Ovary (tissue), 9 donors: ENCODE measurements around the gene ZNF652. TPM values are rescaled to one million over a fixed set of nuclear protein-coding genes. Genes with fewer than 3 reads are reported as not detected.

Experiments
- DNase-seq, 5 donors: peaks; one replicate each; pipeline ENCODE4 v3.0.0-alpha.2; 2019 to 2020
- H3K27ac ChIP-seq, 2 donors: fragments of 200-600 bp; one replicate each; pipeline versions ENCODE4 v1.5.1 to v1.8.0; 2019 to 2022
- H3K27me3 ChIP-seq: fragments of 200-600 bp; one replicate; pipeline ENCODE4 v1.8.0; 2022
- H3K36me3 ChIP-seq: fragments of 200-600 bp; sonication (generic); one replicate; pipeline ENCODE4 v1.5.1; 2019
- H3K4me1 ChIP-seq: one replicate; pipeline ENCODE4 v1.8.1; 2013; ENCODE audit warnings: mild to moderate bottlenecking, moderate library complexity; ENCODE audit not compliant: insufficient read depth
- H3K4me3 ChIP-seq: fragments of 200-600 bp; sonication (generic); one replicate; pipeline ENCODE4 v1.5.1; 2017
- H3K9me3 ChIP-seq, 2 donors: fragments of 200-600 bp in 1 of 2; sonication (generic) in 1 of 2; one replicate each; pipeline versions ENCODE4 v1.5.1 to v1.8.1; 2013 to 2019; ENCODE audit warnings: mild to moderate bottlenecking in 1 of 2, moderate library complexity in 1 of 2
- EP300 ChIP-seq: sonication (generic); formaldehyde crosslinking; IDR thresholded peaks from one replicate; pipeline ENCODE4 v1.6.1; 2017; ENCODE audit warnings: antibody characterized with exemption
- POLR2A ChIP-seq: fragments of 450-650 bp; IDR thresholded peaks from one replicate; pipeline ENCODE4 v1.6.1; 2017; ENCODE audit warnings: antibody characterized with exemption, mild to moderate bottlenecking, moderate library complexity
- WGBS, 3 donors: extraction: QIAGEN DNeasy Blood & Tissue Kit in 1 of 3; methylation state at CpG; one replicate each; pipeline versions ENCODE4 v1.1.5 to v1.1.7; 2013 to 2017; 5-methylcytosine and 5-hydroxymethylcytosine counted together
- intact Hi-C, 4 donors: fragments of 100-400 bp; cut with DNase I; formaldehyde crosslinking; loops; one replicate each; pipeline versions ENCODE4 v1.11.0 to v1.15.1; 2022 to 2023
- polyA plus RNA-seq, 2 donors: library from polyadenylated mRNA; stranded (reverse); fragments of 200-250 nt in 1 of 2; fragments of 350-450 nt in 1 of 2; fragmentation: Illumina TruSeq in 1 of 2; extraction: RNeasy Lipid Tissue Mini Kit (QIAGEN cat#74804) in 1 of 2; gene quantifications; one replicate each; pipeline ENCODE4 v1.2.3, GENCODE V29; 2013 to 2014
- total RNA-seq, 7 donors: library from RNA; depleted of rRNA in 2 of 7; stranded (reverse); fragments of >200 nt in 2 of 7; fragmentation: NEBNext Ultra II Directional in 3 of 7; extraction: Animal tissue kit (Norgen Biotek cat#: 25700) in 3 of 7; gene quantifications; one replicate each; pipeline versions ENCODE4 v1.1.0 to v1.2.4, GENCODE V29; 2016 to 2023
- TF ChIP-seq, protein P1 (sequence below), 3 donors: fragments of 450-650 bp in 2 of 3; fragments of 200-600 bp in 1 of 3; IDR thresholded peaks; one replicate each; pipeline versions ENCODE4 v1.5.1 to v1.8.0; 2016 to 2022; ENCODE audit warnings: antibody characterized with exemption in 3 of 3, mild to moderate bottlenecking in 1 of 3
- donor health status: DM: no; HTN: no; CAD: no; lungs with moderate emphysema.
- donor health status: DM: no; HTN: no; CAD: no.
- donor health status: Bipolar disorder and iron deficiency.
- donor health status: DM: yes; HTN: yes; CAD: no.
- donor health status: DM: no; HTN: no; CAD: no.
- donor health status: DM: yes; HTN: yes; CAD: no.

The ZNF652 gene
- total and polyA plus RNA-seq, 9 donors = 17.1 to 60.9 (median 48.8) TPM

GRCh38 chr17:49297141-49297540, 64.9 kb downstream of the ZNF652 start:
- intact Hi-C loops = no loop called here
- Histone ChIP-seq H3K36me3 (no peaks in the 10 kb centered on the region), H3K27ac (no peak overlapping the region)

DNA sequence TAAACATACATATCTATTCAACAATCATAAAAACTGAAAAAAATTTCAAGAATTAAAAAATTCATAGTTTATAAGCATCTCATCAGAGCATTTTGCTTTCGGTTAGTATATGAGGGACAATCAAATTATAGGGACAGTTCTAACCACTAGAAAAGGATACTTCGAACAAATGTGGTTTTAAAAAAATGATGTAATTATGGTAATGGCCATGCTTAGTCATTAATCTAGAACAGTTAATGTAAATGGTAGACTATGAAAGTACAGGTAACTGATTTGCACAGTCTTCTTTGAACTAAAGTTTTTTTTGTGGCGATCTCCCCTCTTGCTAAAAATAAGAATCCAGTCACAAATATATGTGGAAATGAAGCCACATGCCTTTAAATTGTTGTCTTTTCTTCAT, 67.9 kb downstream of the ZNF652 start:
- Histone ChIP-seq H3K36me3 (no peaks in the 10 kb centered on the region), H3K4me3 (no peak overlapping the region), H3K4me1 (no peaks in the 10 kb centered on the region), H3K9me3 (no peaks in the 10 kb centered on the region), H3K27me3 (no peaks in the 10 kb centered on the region), H3K27ac (no peak overlapping the region)
- no peak for DNase-seq
- 89 to 93% (median 90%) methylated on average over 3 of the region's 3 CpGs for WGBS, 3 donors
- no peak for TF ChIP-seq EP300
- TF ChIP-seq POLR2A = no peak
- TF ChIP-seq, protein P1, sequence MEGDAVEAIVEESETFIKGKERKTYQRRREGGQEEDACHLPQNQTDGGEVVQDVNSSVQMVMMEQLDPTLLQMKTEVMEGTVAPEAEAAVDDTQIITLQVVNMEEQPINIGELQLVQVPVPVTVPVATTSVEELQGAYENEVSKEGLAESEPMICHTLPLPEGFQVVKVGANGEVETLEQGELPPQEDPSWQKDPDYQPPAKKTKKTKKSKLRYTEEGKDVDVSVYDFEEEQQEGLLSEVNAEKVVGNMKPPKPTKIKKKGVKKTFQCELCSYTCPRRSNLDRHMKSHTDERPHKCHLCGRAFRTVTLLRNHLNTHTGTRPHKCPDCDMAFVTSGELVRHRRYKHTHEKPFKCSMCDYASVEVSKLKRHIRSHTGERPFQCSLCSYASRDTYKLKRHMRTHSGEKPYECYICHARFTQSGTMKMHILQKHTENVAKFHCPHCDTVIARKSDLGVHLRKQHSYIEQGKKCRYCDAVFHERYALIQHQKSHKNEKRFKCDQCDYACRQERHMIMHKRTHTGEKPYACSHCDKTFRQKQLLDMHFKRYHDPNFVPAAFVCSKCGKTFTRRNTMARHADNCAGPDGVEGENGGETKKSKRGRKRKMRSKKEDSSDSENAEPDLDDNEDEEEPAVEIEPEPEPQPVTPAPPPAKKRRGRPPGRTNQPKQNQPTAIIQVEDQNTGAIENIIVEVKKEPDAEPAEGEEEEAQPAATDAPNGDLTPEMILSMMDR (IDR thresholded peaks at IDR 0.05) = no peak
- intact Hi-C loops = no loop called here

More at GRCh38 chr17:49297141-49297540, 64.9 kb downstream of the ZNF652 start:
- 59 to 75% (median 73%) methylated on average over 3 of the region's 3 CpGs for WGBS, 3 donors
- Histone ChIP-seq H3K27me3 (no peaks in the 10 kb centered on the region), H3K4me1 (no peaks in the 10 kb centered on the region), H3K4me3 (no peak overlapping the region), H3K9me3 (no peaks in the 10 kb centered on the region)
- TF ChIP-seq POLR2A (no peak), EP300 (no peak)
- TF ChIP-seq, protein P1 (IDR thresholded peaks at IDR 0.05) = no peak
- no peak for DNase-seq

GRCh38 chr17:49292901-49293300, 69.1 kb downstream of the ZNF652 start:
- TF ChIP-seq POLR2A = no peak
- TF ChIP-seq EP300 = no peak
- TF ChIP-seq, protein P1 (IDR thresholded peaks at IDR 0.05) = no peak
- intact Hi-C loops = no loop called here
- no peaks in the 10 kb centered on the region for H3K27me3 ChIP-seq

GRCh38 chr17:49291929-49292328, 70.1 kb downstream of the ZNF652 start:
- Histone ChIP-seq H3K4me3 (no peak overlapping the region), H3K27ac (no peak overlapping the region), H3K36me3 (no peaks in the 10 kb centered on the region), H3K9me3 (no peaks in the 10 kb centered on the region), H3K27me3 (no peaks in the 10 kb centered on the region), H3K4me1 (no peaks in the 10 kb centered on the region)
- no peak for TF ChIP-seq EP300
- no peak for TF ChIP-seq POLR2A
- TF ChIP-seq, protein P1 (IDR thresholded peaks at IDR 0.05) = no peak
- no peak for DNase-seq
- intact Hi-C loops = no loop called here

More at GRCh38 chr17:49292901-49293300, 69.1 kb downstream of the ZNF652 start:
- no peak overlapping the region for H3K27ac ChIP-seq
- H3K4me3 ChIP-seq = no peak overlapping the region
- H3K36me3 ChIP-seq = no peaks in the 10 kb centered on the region
- DNase-seq = no peak
- no peaks in the 10 kb centered on the region for H3K4me1 ChIP-seq
- H3K9me3 ChIP-seq = no peaks in the 10 kb centered on the region
